ENCODE results near the gene ZNF638.

Gene ZNF638

DNA sequence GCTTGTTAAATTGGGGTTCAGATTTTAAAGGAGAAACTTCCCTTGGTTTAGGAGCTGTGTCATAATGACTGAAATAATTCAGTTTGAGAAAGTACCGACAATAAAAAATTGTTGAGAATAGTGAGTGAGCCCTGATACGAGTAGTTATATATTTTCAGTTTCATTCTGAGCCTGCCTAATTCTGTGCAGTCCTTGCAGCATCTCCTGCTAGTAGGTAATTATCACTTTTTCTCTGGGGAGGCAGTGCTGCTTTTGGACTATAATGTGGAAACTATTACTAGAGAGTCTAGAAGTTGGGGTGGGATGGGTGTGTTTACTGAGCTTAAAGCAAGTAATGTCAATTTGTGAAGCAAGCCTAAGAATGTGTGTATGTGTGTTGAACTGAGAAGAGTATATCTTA is 21.7 kb downstream of the ZNF638 start:
- H4K8ac ChIP-seq (ENCODE audit: low read depth, low read length), result no peak overlapping the region
- no peak overlapping the region for H3K23ac ChIP-seq (ENCODE audit: low read depth, low read length, poor library complexity)
- H3K9ac ChIP-seq (ENCODE audit: low read depth, low read length, poor library complexity), result no peak overlapping the region
- no peak overlapping the region for H3K14ac ChIP-seq (ENCODE audit: low read length)
- no peaks in the 10 kb centered on the region for H3K4me1 ChIP-seq (ENCODE audit: control insufficient read depth in 2 of 2, insufficient read depth in 1 of 2, low read depth in 1 of 2, low read length in 2 of 2)
- peaks cover 25 to 93% of the 10 kb centered on the region in 2 donors for H3K36me3 ChIP-seq (replicated peaks in 1 of 2; ENCODE audit: control insufficient read depth in 2 of 2, insufficient read depth in 2 of 2, low read length in 2 of 2)
- no peak overlapping the region for H2BK15ac ChIP-seq (ENCODE audit: low read length)
- H2BK120ac ChIP-seq (ENCODE audit: low read depth, low read length), result no peak overlapping the region
- H3K4ac ChIP-seq (ENCODE audit: low read length), result no peak overlapping the region
- H3K18ac ChIP-seq (ENCODE audit: low read length), result no peak overlapping the region
- no peak overlapping the region for H4K91ac ChIP-seq (ENCODE audit: low read depth, low read length, poor library complexity)
- no peak for DNase-seq (ENCODE audit: low spot score)
- H3K27me3 ChIP-seq (ENCODE audit: control insufficient read depth in 3 of 3, insufficient read depth in 3 of 3, low read depth in 1 of 3, low read length in 3 of 3), result no peaks in the 10 kb centered on the region
- no peak overlapping the region for H3K4me3 ChIP-seq (ENCODE audit: low read length in 2 of 2)
- no peaks in the 10 kb centered on the region for H3K9me3 ChIP-seq (replicated peaks in 1 of 2; ENCODE audit: control insufficient read depth in 2 of 2, insufficient read depth in 1 of 2, low read depth in 1 of 2, low read length in 2 of 2)
- peaks cover 6% of the 10 kb centered on the region for H3K79me1 ChIP-seq (ENCODE audit: low read depth, low read length)
- H2BK5ac ChIP-seq (ENCODE audit: low read length), result no peak overlapping the region
- no peak overlapping the region for H2AFZ ChIP-seq (ENCODE audit: low read length)
- no peak overlapping the region for H2AK5ac ChIP-seq (ENCODE audit: low read depth, low read length)
- no CpG with 5 or more reads among the region's 2 CpGs for whole genome bisulfite sequencing, 2 donors (ENCODE audit: extremely low coverage in 2 of 2, insufficient read length in 2 of 2, insufficient replicate concordance in 1 of 2)
- no peak overlapping the region for H2BK12ac ChIP-seq (ENCODE audit: low read length)
- H3K4me2 ChIP-seq (ENCODE audit: insufficient read depth, low read length, poor library complexity, severe bottlenecking), result no peak overlapping the region
- no peak overlapping the region for H3K27ac ChIP-seq (replicated peaks; ENCODE audit: low read length)

DNA sequence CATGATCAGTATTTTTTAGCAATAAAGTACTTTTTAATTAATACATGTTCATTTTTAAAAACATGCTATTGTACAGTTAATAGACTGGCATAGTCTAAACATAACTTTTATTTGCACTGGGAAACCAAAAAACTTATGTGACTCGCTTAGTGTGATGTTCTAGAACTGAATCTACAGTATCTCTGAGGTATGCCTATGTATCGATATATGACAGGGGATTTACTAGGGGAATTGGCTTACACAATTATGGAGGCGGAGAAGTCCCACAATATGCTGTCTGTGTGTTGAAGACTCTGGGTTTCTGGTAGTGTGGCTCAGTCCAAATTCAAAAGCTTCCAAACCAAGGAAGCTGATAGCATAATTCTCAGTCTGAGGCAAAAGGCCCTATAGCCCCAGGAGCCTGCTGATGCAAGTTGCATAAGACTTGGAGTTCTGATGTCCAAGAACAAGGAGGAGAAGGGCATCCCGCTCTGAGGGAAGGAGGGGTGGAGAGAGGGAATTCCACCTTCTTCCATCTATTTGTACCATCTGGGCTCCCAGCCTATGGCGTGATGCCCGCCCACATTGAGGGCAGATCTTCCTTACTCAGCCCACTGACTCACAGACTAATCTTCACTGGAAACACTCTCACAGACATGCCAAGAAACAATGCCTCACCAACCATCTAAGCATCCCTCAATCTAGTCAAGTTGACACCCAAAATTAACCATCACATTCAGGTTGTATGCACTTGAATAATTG is 27.5 kb downstream of the ZNF638 start:
- no peak for DNase-seq (ENCODE audit: low spot score)
- WGBS, 2 donors (ENCODE audit: extremely low coverage in 2 of 2, insufficient read length in 2 of 2, insufficient replicate concordance in 1 of 2), result no CpG with 5 or more reads among the region's 6 CpGs
- H3K9ac ChIP-seq (ENCODE audit: low read depth, low read length, poor library complexity), result no peak overlapping the region

DNA sequence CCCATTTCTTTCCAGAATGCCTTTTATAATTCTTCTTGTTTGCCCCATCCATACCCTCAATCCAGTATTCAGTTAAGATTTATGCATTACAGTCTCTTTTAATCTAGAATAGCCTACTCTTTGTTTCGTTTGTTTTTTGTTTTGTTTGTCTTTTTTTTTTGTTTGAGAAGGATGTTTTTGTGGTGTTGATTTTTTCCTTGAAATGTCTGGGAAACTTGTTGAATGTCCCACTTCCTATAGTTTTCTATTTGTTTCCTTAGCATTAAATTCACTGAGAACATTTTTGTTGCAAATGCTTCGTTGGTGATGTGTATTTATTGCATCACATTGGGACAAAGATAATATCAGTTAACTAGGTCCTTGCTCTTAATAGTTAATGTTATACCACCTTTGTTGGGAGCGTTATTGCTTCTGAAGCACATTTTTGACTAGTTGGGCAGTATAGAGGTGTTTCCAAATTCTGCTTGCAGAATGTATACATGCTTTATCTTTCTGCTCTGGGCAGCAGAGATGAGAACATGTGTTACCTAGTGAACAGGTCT is 28.9 kb downstream of the ZNF638 start:
- Histone ChIP-seq H2BK120ac (ENCODE audit: low read depth, low read length) (no peak overlapping the region), H3K4me3 (ENCODE audit: low read length in 2 of 2) (no peak overlapping the region), H3K9me3 (replicated peaks in 1 of 2; ENCODE audit: control insufficient read depth in 2 of 2, insufficient read depth in 1 of 2, low read depth in 1 of 2, low read length in 2 of 2) (no peaks in the 10 kb centered on the region), H4K91ac (ENCODE audit: low read depth, low read length, poor library complexity) (no peak overlapping the region), H2BK12ac (ENCODE audit: low read length) (no peak overlapping the region), H3K4me2 (ENCODE audit: insufficient read depth, low read length, poor library complexity, severe bottlenecking) (no peak overlapping the region), H2BK5ac (ENCODE audit: low read length) (no peak overlapping the region), H3K4ac (ENCODE audit: low read length) (no peak overlapping the region), H3K27ac (replicated peaks; ENCODE audit: low read length) (no peak overlapping the region), H2AK5ac (ENCODE audit: low read depth, low read length) (no peak overlapping the region), H4K8ac (ENCODE audit: low read depth, low read length) (no peak overlapping the region), H3K36me3 (replicated peaks in 1 of 2; ENCODE audit: control insufficient read depth in 2 of 2, insufficient read depth in 2 of 2, low read length in 2 of 2) (peaks cover 23 to 100% of the 10 kb centered on the region in 2 donors), H3K27me3 (ENCODE audit: control insufficient read depth in 3 of 3, insufficient read depth in 3 of 3, low read depth in 1 of 3, low read length in 3 of 3) (no peaks in the 10 kb centered on the region), H3K18ac (ENCODE audit: low read length) (no peak overlapping the region), H3K4me1 (ENCODE audit: control insufficient read depth in 2 of 2, insufficient read depth in 1 of 2, low read depth in 1 of 2, low read length in 2 of 2) (peaks cover 0 to 1% of the 10 kb centered on the region in 2 donors), H3K23ac (ENCODE audit: low read depth, low read length, poor library complexity) (no peak overlapping the region), H2BK15ac (ENCODE audit: low read length) (no peak overlapping the region), H2AFZ (ENCODE audit: low read length) (no peak overlapping the region), H3K79me1 (ENCODE audit: low read depth, low read length) (peaks cover 3% of the 10 kb centered on the region), H3K14ac (ENCODE audit: low read length) (no peak overlapping the region), H3K9ac (ENCODE audit: low read depth, low read length, poor library complexity) (no peak overlapping the region)
- DNase-seq (ENCODE audit: low spot score), result no peak
- WGBS, 2 donors (ENCODE audit: extremely low coverage in 2 of 2, insufficient read length in 2 of 2, insufficient replicate concordance in 1 of 2), result no CpG with 5 or more reads among the region's 3 CpGs

More for the DNA sequence above, 27.5 kb downstream of the ZNF638 start:
- H3K27me3 ChIP-seq (ENCODE audit: control insufficient read depth in 3 of 3, insufficient read depth in 3 of 3, low read depth in 1 of 3, low read length in 3 of 3), result no peaks in the 10 kb centered on the region
- H3K23ac ChIP-seq (ENCODE audit: low read depth, low read length, poor library complexity), result no peak overlapping the region
- no peak overlapping the region for H3K14ac ChIP-seq (ENCODE audit: low read length)
- H3K4me1 ChIP-seq (ENCODE audit: control insufficient read depth in 2 of 2, insufficient read depth in 1 of 2, low read depth in 1 of 2, low read length in 2 of 2), result peaks cover 0 to 1% of the 10 kb centered on the region in 2 donors
- peaks cover 23 to 94% of the 10 kb centered on the region in 2 donors for H3K36me3 ChIP-seq (replicated peaks in 1 of 2; ENCODE audit: control insufficient read depth in 2 of 2, insufficient read depth in 2 of 2, low read length in 2 of 2)
- no peak overlapping the region for H3K4ac ChIP-seq (ENCODE audit: low read length)
- no peak overlapping the region for H4K91ac ChIP-seq (ENCODE audit: low read depth, low read length, poor library complexity)
- H3K4me2 ChIP-seq (ENCODE audit: insufficient read depth, low read length, poor library complexity, severe bottlenecking), result no peak overlapping the region
- H3K79me1 ChIP-seq (ENCODE audit: low read depth, low read length), result peaks cover 3% of the 10 kb centered on the region
- no peak overlapping the region for H2BK12ac ChIP-seq (ENCODE audit: low read length)
- H4K8ac ChIP-seq (ENCODE audit: low read depth, low read length), result no peak overlapping the region
- no peak overlapping the region for H2AK5ac ChIP-seq (ENCODE audit: low read depth, low read length)
- H2BK120ac ChIP-seq (ENCODE audit: low read depth, low read length), result no peak overlapping the region
- no peaks in the 10 kb centered on the region for H3K9me3 ChIP-seq (replicated peaks in 1 of 2; ENCODE audit: control insufficient read depth in 2 of 2, insufficient read depth in 1 of 2, low read depth in 1 of 2, low read length in 2 of 2)
- no peak overlapping the region for H3K4me3 ChIP-seq (ENCODE audit: low read length in 2 of 2)
- H2BK15ac ChIP-seq (ENCODE audit: low read length), result no peak overlapping the region
- no peak overlapping the region for H3K18ac ChIP-seq (ENCODE audit: low read length)
- no peak overlapping the region for H2AFZ ChIP-seq (ENCODE audit: low read length)
- H3K27ac ChIP-seq (replicated peaks; ENCODE audit: low read length), result no peak overlapping the region
- no peak overlapping the region for H2BK5ac ChIP-seq (ENCODE audit: low read length)

- no peak overlapping the region for H3K14ac ChIP-seq (ENCODE audit: low read length)
- no peak overlapping the region for H3K27ac ChIP-seq (replicated peaks; ENCODE audit: low read length)
- peaks cover 3% of the 10 kb centered on the region for H3K79me1 ChIP-seq (ENCODE audit: low read depth, low read length)
- no peak overlapping the region for H2BK5ac ChIP-seq (ENCODE audit: low read length)
- H3K36me3 ChIP-seq (replicated peaks in 1 of 2; ENCODE audit: control insufficient read depth in 2 of 2, insufficient read depth in 2 of 2, low read length in 2 of 2), result peaks cover 27 to 100% of the 10 kb centered on the region in 2 donors
- H3K27me3 ChIP-seq (ENCODE audit: control insufficient read depth in 3 of 3, insufficient read depth in 3 of 3, low read depth in 1 of 3, low read length in 3 of 3), result no peaks in the 10 kb centered on the region
- WGBS, 2 donors (ENCODE audit: extremely low coverage in 2 of 2, insufficient read length in 2 of 2, insufficient replicate concordance in 1 of 2), result no CpG with 5 or more reads among the region's 3 CpGs
- no peak overlapping the region for H2BK12ac ChIP-seq (ENCODE audit: low read length)
- no peak overlapping the region for H2AK5ac ChIP-seq (ENCODE audit: low read depth, low read length)
- peaks cover 0 to 1% of the 10 kb centered on the region in 2 donors for H3K4me1 ChIP-seq (ENCODE audit: control insufficient read depth in 2 of 2, insufficient read depth in 1 of 2, low read depth in 1 of 2, low read length in 2 of 2)
- no peak overlapping the region for H3K9ac ChIP-seq (ENCODE audit: low read depth, low read length, poor library complexity)
- no peak overlapping the region for H3K18ac ChIP-seq (ENCODE audit: low read length)
- H2BK15ac ChIP-seq (ENCODE audit: low read length), result no peak overlapping the region
- no peak for DNase-seq (ENCODE audit: low spot score)
- no peak overlapping the region for H4K91ac ChIP-seq (ENCODE audit: low read depth, low read length, poor library complexity)
- no peak overlapping the region for H4K8ac ChIP-seq (ENCODE audit: low read depth, low read length)
- no peaks in the 10 kb centered on the region for H3K9me3 ChIP-seq (replicated peaks in 1 of 2; ENCODE audit: control insufficient read depth in 2 of 2, insufficient read depth in 1 of 2, low read depth in 1 of 2, low read length in 2 of 2)
- no peak overlapping the region for H2BK120ac ChIP-seq (ENCODE audit: low read depth, low read length)
- H3K4me3 ChIP-seq (ENCODE audit: low read length in 2 of 2), result no peak overlapping the region
- no peak overlapping the region for H2AFZ ChIP-seq (ENCODE audit: low read length)
- H3K4ac ChIP-seq (ENCODE audit: low read length), result no peak overlapping the region
- no peak overlapping the region for H3K4me2 ChIP-seq (ENCODE audit: insufficient read depth, low read length, poor library complexity, severe bottlenecking)
- no peak overlapping the region for H3K23ac ChIP-seq (ENCODE audit: low read depth, low read length, poor library complexity)
Observed at GRCh38 chr2:71361631-71362030, 30.0 kb downstream of the ZNF638 start.

Data from neuronal stem cell (in vitro differentiated cells).